ENCODE data around the gene SLC22A17. TPM values are rescaled to one million over a fixed set of nuclear protein-coding genes. Genes with fewer than 3 reads are reported as not detected.

SLC22A17 gene
- total and polyA plus RNA-seq, 2 experiments from 2014 or later, result 44.4 to 62.9 TPM

DNA sequence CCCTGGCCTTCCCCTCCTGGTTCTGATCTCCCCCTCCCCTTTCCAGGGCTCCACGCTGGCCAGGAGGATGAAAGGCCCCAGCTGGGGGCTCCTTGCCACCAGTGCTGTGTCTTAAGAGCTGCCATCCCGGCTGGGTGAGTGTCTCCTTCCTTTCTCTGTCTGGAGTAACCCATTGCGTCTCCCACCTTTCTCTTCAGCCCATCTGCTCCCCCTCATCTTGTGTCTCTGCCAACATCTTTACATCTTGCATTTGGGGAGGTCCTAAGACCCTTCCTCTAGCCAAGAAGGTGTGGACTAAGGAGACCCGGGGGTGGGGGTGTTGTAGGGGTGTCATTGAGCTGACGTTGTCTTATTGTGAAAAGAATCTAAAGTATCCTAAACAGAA lies 45.5 kb downstream of the SLC22A17 start:
- peaks cover 60% of the 10 kb centered on the region for H3K79me2 ChIP-seq
- H2AFZ ChIP-seq, result peak overlapping the region; percentile 59
- H3K4me3 ChIP-seq, result peak overlapping the region; percentile 88
- no peaks in the 10 kb centered on the region for H3K27me3 ChIP-seq
- H3K9me3 ChIP-seq (ENCODE audit: low read depth), result no peaks in the 10 kb centered on the region
- TF ChIP-seq, protein P1, sequence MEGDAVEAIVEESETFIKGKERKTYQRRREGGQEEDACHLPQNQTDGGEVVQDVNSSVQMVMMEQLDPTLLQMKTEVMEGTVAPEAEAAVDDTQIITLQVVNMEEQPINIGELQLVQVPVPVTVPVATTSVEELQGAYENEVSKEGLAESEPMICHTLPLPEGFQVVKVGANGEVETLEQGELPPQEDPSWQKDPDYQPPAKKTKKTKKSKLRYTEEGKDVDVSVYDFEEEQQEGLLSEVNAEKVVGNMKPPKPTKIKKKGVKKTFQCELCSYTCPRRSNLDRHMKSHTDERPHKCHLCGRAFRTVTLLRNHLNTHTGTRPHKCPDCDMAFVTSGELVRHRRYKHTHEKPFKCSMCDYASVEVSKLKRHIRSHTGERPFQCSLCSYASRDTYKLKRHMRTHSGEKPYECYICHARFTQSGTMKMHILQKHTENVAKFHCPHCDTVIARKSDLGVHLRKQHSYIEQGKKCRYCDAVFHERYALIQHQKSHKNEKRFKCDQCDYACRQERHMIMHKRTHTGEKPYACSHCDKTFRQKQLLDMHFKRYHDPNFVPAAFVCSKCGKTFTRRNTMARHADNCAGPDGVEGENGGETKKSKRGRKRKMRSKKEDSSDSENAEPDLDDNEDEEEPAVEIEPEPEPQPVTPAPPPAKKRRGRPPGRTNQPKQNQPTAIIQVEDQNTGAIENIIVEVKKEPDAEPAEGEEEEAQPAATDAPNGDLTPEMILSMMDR (IDR thresholded peaks at IDR 0.05; ENCODE audit: poor library complexity), result no peak
- TF ChIP-seq EZH2 (IDR thresholded peaks at IDR 0.05; ENCODE audit: borderline replicate concordance) (no peak), EZH2phosphoT487 (IDR thresholded peaks at IDR 0.05; ENCODE audit: low read depth, severe bottlenecking, unreplicated experiment) (no peak)
- peaks cover 22% of the 10 kb centered on the region for H3K4me1 ChIP-seq (ENCODE audit: insufficient read depth)
- WGBS (ENCODE audit: low lambda C conversion rate, missing lambda C conversion rate), result 14% methylated on average over 5 of the region's 5 CpGs
- peak overlapping the region; percentile 97 for H3K4me2 ChIP-seq
- H3K9me2 ChIP-seq (replicated peaks; ENCODE audit: insufficient read depth), result no peaks in the 10 kb centered on the region
- peak overlapping the region; percentile 97 for H3K27ac ChIP-seq
- H4K20me1 ChIP-seq (ENCODE audit: insufficient read depth, poor library complexity, severe bottlenecking), result no peaks in the 10 kb centered on the region
- H3K36me3 ChIP-seq (replicated peaks; ENCODE audit: insufficient read depth, low read depth), result no peaks in the 10 kb centered on the region
- no peak for DNase-seq (ENCODE audit: low spot score)

DNA sequence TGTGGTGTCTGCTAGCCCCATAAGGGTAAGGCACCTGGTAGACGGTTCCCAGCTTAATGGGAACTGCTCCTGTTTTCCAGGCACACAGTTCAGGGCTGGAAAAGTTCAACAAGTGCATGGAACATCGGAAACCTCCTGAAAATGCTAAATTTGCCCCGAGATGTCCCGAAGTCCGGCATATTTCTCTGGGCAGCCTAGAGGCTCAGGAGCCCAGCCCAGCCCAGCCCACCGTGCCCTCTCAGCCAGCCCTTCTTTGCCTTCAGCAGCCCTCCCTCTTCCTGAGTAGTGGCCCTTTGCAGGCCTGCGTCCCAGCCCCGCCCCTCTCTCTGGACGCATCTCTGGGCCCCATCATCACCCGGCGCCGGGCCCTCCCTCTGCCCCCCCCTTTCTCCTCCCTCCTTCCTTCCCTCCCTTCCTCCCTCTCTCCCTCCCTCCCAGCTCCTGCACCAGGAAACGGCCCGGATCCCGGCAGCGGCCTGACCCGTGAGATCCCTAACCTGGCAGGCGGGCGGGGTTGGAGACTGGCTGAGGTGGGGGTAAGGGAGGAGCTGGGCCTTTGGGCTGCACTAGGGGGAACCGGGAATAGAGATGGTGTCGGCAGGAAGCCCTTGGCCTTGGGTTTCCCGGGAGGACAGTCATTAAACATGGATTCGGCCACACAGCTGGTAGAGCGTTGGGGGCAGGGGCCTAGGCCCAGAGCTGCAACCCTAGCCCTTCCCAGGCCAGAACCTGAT lies 46.1 kb downstream of the SLC22A17 start, which contains the start of gene BCL2L2:
TSS of gene BCL2L2 (plus strand) at position 422 of the 734 bp plus-strand sequence. CDS start 935 bp downstream, outside the sequence.
- Histone ChIP-seq H4K20me1 (ENCODE audit: insufficient read depth, poor library complexity, severe bottlenecking) (no peaks in the 10 kb centered on the region), H3K9me2 (replicated peaks; ENCODE audit: insufficient read depth) (no peaks in the 10 kb centered on the region), H3K4me2 (peak within 1 kb of the TSS; percentile 97), H3K9me3 (ENCODE audit: low read depth) (no peaks in the 10 kb centered on the region), H3K27ac (peak within 1 kb of the TSS; percentile 97), H3K27me3 (no peaks in the 10 kb centered on the region), H3K4me3 (peak within 1 kb of the TSS; percentile 88), H3K36me3 (replicated peaks; ENCODE audit: insufficient read depth, low read depth) (no peaks in the 10 kb centered on the region), H2AFZ (peak within 1 kb of the TSS; percentile 59), H3K79me2 (peaks cover 56% of the 10 kb centered on the region), H3K4me1 (ENCODE audit: insufficient read depth) (peaks cover 22% of the 10 kb centered on the region)
- under 1% methylated on average over 17 of the region's 24 CpGs for WGBS (ENCODE audit: low lambda C conversion rate, missing lambda C conversion rate)
- TF ChIP-seq EZH2 (IDR thresholded peaks at IDR 0.05; ENCODE audit: borderline replicate concordance), result no peak
- TF ChIP-seq, protein P1 (IDR thresholded peaks at IDR 0.05; ENCODE audit: poor library complexity), result no peak
- TF ChIP-seq EZH2phosphoT487 (IDR thresholded peaks at IDR 0.05; ENCODE audit: low read depth, severe bottlenecking, unreplicated experiment), result no peak
- peak; percentile 96 for DNase-seq (ENCODE audit: low spot score)

DNA sequence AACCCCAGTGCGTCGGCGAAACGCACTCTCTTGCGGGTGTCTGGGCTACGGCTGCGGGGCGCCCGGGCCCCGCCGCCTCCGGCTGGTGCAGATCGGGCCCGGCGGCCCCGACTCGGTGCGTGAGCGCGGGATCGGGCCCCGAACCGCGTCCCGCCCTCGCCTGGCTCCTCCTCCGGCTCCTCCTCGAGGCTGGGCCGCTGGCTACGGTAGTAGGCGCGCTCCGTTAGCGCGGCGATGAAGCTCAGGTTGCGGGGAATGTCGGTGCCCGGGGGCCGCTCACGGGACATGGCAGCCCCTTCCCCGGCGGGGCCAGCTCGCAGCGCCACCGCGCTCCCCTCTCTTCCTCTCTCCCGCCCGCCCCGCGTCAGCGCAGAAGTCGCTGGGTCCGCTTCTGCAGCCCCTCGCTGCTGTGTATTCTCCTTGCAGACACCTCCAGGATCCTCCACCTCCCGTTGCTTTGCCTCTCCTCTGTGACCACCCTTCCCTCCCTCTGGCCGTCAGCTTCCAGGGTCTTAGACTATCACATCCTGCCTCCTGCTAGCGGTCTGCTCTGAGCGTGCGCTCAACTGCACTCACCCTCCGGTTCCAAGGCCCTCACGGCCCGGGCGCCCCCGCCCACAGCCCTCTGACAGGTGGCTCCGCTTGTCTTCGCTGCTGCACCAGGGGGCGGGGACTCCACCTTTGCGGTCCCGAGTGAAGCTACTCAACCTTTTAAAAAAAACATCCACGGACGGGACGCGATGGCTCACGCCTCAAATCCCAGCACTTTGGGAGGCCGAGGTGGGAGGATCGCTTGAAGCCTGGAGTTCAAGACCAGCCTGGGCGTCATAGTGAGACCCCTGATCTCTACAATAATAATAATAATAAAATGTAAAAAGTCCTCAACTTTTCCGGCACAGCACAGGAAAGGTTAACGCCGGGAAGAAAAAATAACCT lies 50.1 kb downstream of the SLC22A17 start, which contains the start of gene PPP1R3E:
TSS of gene PPP1R3E (minus strand) at position 570 of the 936 bp plus-strand sequence. CDS start at position 287, 283 bp downstream.
- WGBS (ENCODE audit: low lambda C conversion rate, missing lambda C conversion rate), result 7% methylated on average over 54 of the region's 81 CpGs
- H3K9me2 ChIP-seq (replicated peaks; ENCODE audit: insufficient read depth), result no peaks in the 10 kb centered on the region
- no peaks in the 10 kb centered on the region for H3K27me3 ChIP-seq
- H3K4me2 ChIP-seq, result peak within 1 kb of the TSS; percentile 88
- DNase-seq (ENCODE audit: low spot score), result peak; percentile 85
- peak within 1 kb of the TSS; percentile 90 for H3K27ac ChIP-seq
- peaks cover 21% of the 10 kb centered on the region for H3K79me2 ChIP-seq
- peaks cover 25% of the 10 kb centered on the region for H3K4me1 ChIP-seq (ENCODE audit: insufficient read depth)
- H3K36me3 ChIP-seq (replicated peaks; ENCODE audit: insufficient read depth, low read depth), result no peaks in the 10 kb centered on the region
- peak within 1 kb of the TSS; percentile 73 for H2AFZ ChIP-seq
- no peaks in the 10 kb centered on the region for H3K9me3 ChIP-seq (ENCODE audit: low read depth)
- no peaks in the 10 kb centered on the region for H4K20me1 ChIP-seq (ENCODE audit: insufficient read depth, poor library complexity, severe bottlenecking)
- H3K4me3 ChIP-seq, result peak within 1 kb of the TSS; percentile 57
- TF ChIP-seq, protein P1 (IDR thresholded peaks at IDR 0.05; ENCODE audit: poor library complexity), result no peak
- TF ChIP-seq EZH2phosphoT487 (IDR thresholded peaks at IDR 0.05; ENCODE audit: low read depth, severe bottlenecking, unreplicated experiment) (no peak), EZH2 (IDR thresholded peaks at IDR 0.05; ENCODE audit: borderline replicate concordance) (no peak)

Measured in hepatocyte (in vitro differentiated cells).